B cell (primary cell): Measurements from ENCODE around the gene GTPBP3. TPM values are rescaled to one million over a fixed set of nuclear protein-coding genes. Genes with fewer than 3 reads are reported as not detected.
A peak's percentile ranks its signal among the peaks of the same experiment; 100 is the strongest.

Experiments used
- ATAC-seq: fragments of 200-7000 bp; cut with Tn5 transposase; one replicate; pipeline ENCODE4 v1.10.0; 2021; ENCODE audit warnings: low read depth, mild to moderate bottlenecking, moderate number of reproducible peaks, moderate library complexity
- CTCF ChIA-PET: fragments of 350-600 bp; sonication (Branson Sonifier 250); formaldehyde crosslinking; loops from one replicate; lab custom pipeline; 2021; ENCODE audit warnings: antibody characterized with exemption, inconsistent platforms; lab: Charles Lee
- POLR2A ChIA-PET: fragments of 350-600 bp; sonication (Branson Sonifier 250); formaldehyde crosslinking; loops from one replicate; lab custom pipeline; 2021; ENCODE audit warnings: antibody characterized with exemption; lab: Charles Lee
- DNase-seq: peaks from one replicate; pipeline ENCODE4 v3.0.0; 2013
- H2AFZ ChIP-seq: 2 replicates; pipeline ENCODE4 v1.6.1; 2012; ENCODE audit warnings: mild to moderate bottlenecking, low read depth, low read length; ENCODE audit not compliant: insufficient read depth, poor library complexity, severe bottlenecking
- H3K27ac ChIP-seq, 2 donors: 1 replicate in 1 of 2; 2 replicates in 1 of 2; pipeline ENCODE4 v1.5.1; 2012 to 2013; ENCODE audit warnings: low read length in 2 of 2, mild to moderate bottlenecking in 2 of 2, moderate library complexity in 1 of 2
- H3K27me3 ChIP-seq, 4 experiments: fragments of 200-600 bp in 1 of 4; sonication (generic) in 1 of 4; replicated peaks in 1 of 4; 1 replicate in 2 of 4; 2 replicates in 2 of 4; pipeline versions ENCODE4 v1.6.1 to v1.7.0; 2013 to 2016; ENCODE audit warnings: low read length in 3 of 4, mild to moderate bottlenecking in 2 of 4, mixed read lengths in 1 of 4, moderate library complexity in 1 of 4; ENCODE audit not compliant: insufficient read depth in 4 of 4, control insufficient read depth in 3 of 4; ENCODE audit errors: control extremely low read depth in 1 of 4
- H3K36me3 ChIP-seq, 2 experiments: replicated peaks in 1 of 2; 1 replicate in 1 of 2; 2 replicates in 1 of 2; pipeline versions ENCODE4 v1.6.1 to v1.7.1; 2013; ENCODE audit warnings: low read length in 1 of 2; ENCODE audit not compliant: insufficient read depth in 2 of 2, control insufficient read depth in 1 of 2; ENCODE audit errors: control extremely low read depth in 1 of 2, extremely low read depth in 1 of 2
- H3K4me1 ChIP-seq, 2 donors: fragments of 200-600 bp in 1 of 2; sonication (generic) in 1 of 2; 1 replicate in 1 of 2; 2 replicates in 1 of 2; pipeline versions ENCODE4 v1.5.1 to v1.6.1; 2013 to 2017; ENCODE audit warnings: low read length in 2 of 2; ENCODE audit not compliant: control insufficient read depth in 2 of 2, insufficient read depth in 2 of 2
- H3K4me2 ChIP-seq: replicated peaks from 2 replicates; pipeline ENCODE3; 2012; ENCODE audit warnings: mild to moderate bottlenecking, low read depth, low read length; ENCODE audit not compliant: poor library complexity, severe bottlenecking
- H3K4me3 ChIP-seq, 5 experiments: fragments of 200-600 bp in 1 of 5; sonication (generic) in 1 of 5; 1 replicate in 3 of 5; 2 replicates in 2 of 5; pipeline versions ENCODE4 v1.5.1 to v1.7.0; 2011 to 2016; ENCODE audit warnings: low read length in 4 of 5, mild to moderate bottlenecking in 4 of 5, low read depth in 2 of 5, control low read depth in 1 of 5, moderate library complexity in 1 of 5; ENCODE audit not compliant: insufficient read depth in 1 of 5; ENCODE audit errors: control extremely low read depth in 1 of 5, extremely low read depth in 1 of 5
- H3K79me2 ChIP-seq: fragments of 200-600 bp; sonication (generic); one replicate; pipeline ENCODE4 v1.6.0; 2016; ENCODE audit warnings: low read length; ENCODE audit not compliant: control insufficient read depth, insufficient read depth
- H3K9ac ChIP-seq: fragments of 200-600 bp; sonication (generic); 2 replicates; pipeline ENCODE4 v1.6.1; 2017; ENCODE audit warnings: mild to moderate bottlenecking, low read length, moderate library complexity
- H3K9me3 ChIP-seq, 3 donors: one replicate each; pipeline versions ENCODE4 v1.6.1 to v1.7.1; 2013; ENCODE audit warnings: low read length in 2 of 3; ENCODE audit not compliant: control insufficient read depth in 2 of 3, insufficient read depth in 1 of 3; ENCODE audit errors: control extremely low read depth in 1 of 3
- H4K20me1 ChIP-seq: 2 replicates; pipeline ENCODE4 v1.6.0; 2012; ENCODE audit warnings: mild to moderate bottlenecking, low read length; ENCODE audit not compliant: insufficient read depth, control insufficient read depth, poor library complexity, severe bottlenecking
- H3K27ac Mint-ChIP-seq: one replicate; pipeline ENCODE4 v1.8.0; 2021; ENCODE audit warnings: mixed read lengths
- H3K27me3 Mint-ChIP-seq: one replicate; pipeline ENCODE4 v1.8.0; 2021; ENCODE audit warnings: mixed read lengths
- H3K4me1 Mint-ChIP-seq: one replicate; pipeline ENCODE4 v1.8.0; 2021; ENCODE audit warnings: mixed read lengths
- H3K4me3 Mint-ChIP-seq: one replicate; pipeline ENCODE4 v1.8.0; 2021; ENCODE audit warnings: mixed read lengths
- H3K9me3 Mint-ChIP-seq: one replicate; pipeline ENCODE4 v1.8.0; 2022; ENCODE audit warnings: mixed read lengths; ENCODE audit not compliant: insufficient read depth
- CTCF ChIP-seq: fragments of 200-600 bp; IDR thresholded peaks from one replicate; pipeline ENCODE4 v1.8.0; 2022; ENCODE audit warnings: antibody characterized with exemption, mild to moderate bottlenecking
- EZH2 ChIP-seq: IDR thresholded peaks from 2 replicates; pipeline ENCODE4 v1.6.1; 2012; ENCODE audit warnings: borderline replicate concordance, low read depth, mild to moderate bottlenecking, moderate library complexity, low read length; ENCODE audit not compliant: insufficient read depth, poor library complexity, severe bottlenecking
- WGBS: methylation state at CpG from one replicate; pipeline ENCODE4 v1.1.5; 2013; ENCODE audit warnings: missing lambda C conversion rate; ENCODE audit not compliant: insufficient coverage; 5-methylcytosine and 5-hydroxymethylcytosine counted together
- intact Hi-C: fragments of 100-400 bp; cut with micrococcal nuclease; formaldehyde crosslinking; loops from one replicate; pipeline ENCODE4 v1.10.0; 2022
- polyA plus RNA-seq: library from polyadenylated mRNA; depleted of rRNA; stranded (reverse); fragments of >200 nt; gene quantifications from 2 replicates; pipeline ENCODE4 v1.2.3, GENCODE V29; 2012
- total RNA-seq, 2 donors: library from RNA; stranded (reverse); fragments of 120-200 nt in 1 of 2; gene quantifications; 1 replicate in 1 of 2; 2 replicates in 1 of 2; pipeline versions ENCODE4 v1.2.3 to v1.2.4, GENCODE V29; 2013 to 2022

The GTPBP3 gene
- total and polyA plus RNA-seq, 2 donors (not counting 1 experiment from before 2014, with no cell fraction given), result 41.6 to 44.9 TPM

- no peaks in the 10 kb centered on the region for H3K4me1 Mint-ChIP-seq
- Histone ChIP-seq H3K79me2 (no peaks in the 10 kb centered on the region), H3K9ac (no peak overlapping the region), H3K9me3 (no peaks in the 10 kb centered on the region), H3K27ac (no peak overlapping the region), H4K20me1 (peaks cover 25% of the 10 kb centered on the region), H3K4me1 (peaks cover 0 to 3% of the 10 kb centered on the region in 2 donors), H3K4me3 (no peak overlapping the region), H3K36me3 (peaks cover 0 to 12% of the 10 kb centered on the region in 2 experiments), H3K4me2 (no peak overlapping the region), H2AFZ (no peak overlapping the region), H3K27me3 (no peaks in the 10 kb centered on the region)
- intact Hi-C loops, result no loop called here
- no peaks in the 10 kb centered on the region for H3K9me3 Mint-ChIP-seq
- H3K27me3 Mint-ChIP-seq, result no peaks in the 10 kb centered on the region
- 89% methylated on average over 19 of the region's 19 CpGs for WGBS
- CTCF ChIA-PET, result interaction anchor here (1.0 to 1.5 kb wide), 2 partner anchors 9 to 24 kb away, joined by 3 read pairs; no protein-coding TSS in a partner anchor
- H3K4me3 Mint-ChIP-seq, result no peak overlapping the region
- ATAC-seq (no peak), DNase-seq (no peak)
- POLR2A ChIA-PET, result no interaction called here
- H3K27ac Mint-ChIP-seq, result no peak overlapping the region
- no peak for TF ChIP-seq EZH2
- TF ChIP-seq CTCF, result no peak
Measured at GRCh38 chr19:17321655-17322489, 15.5 kb upstream of the GTPBP3 start.

GRCh38 chr19:17322854-17323253 lies 14.5 kb upstream of the GTPBP3 start:
- no peak for TF ChIP-seq CTCF
- no peak for TF ChIP-seq EZH2
- H4K20me1 ChIP-seq, result peaks cover 25% of the 10 kb centered on the region
- Mint-ChIP-seq H3K27me3 (no peaks in the 10 kb centered on the region), H3K9me3 (no peaks in the 10 kb centered on the region), H3K4me3 (no peak overlapping the region), H3K27ac (no peak overlapping the region), H3K4me1 (peaks cover 1% of the 10 kb centered on the region)
- no peak for ATAC-seq
- peaks cover 0 to 3% of the 10 kb centered on the region in 2 donors for H3K4me1 ChIP-seq
- no peak overlapping the region for H3K4me3 ChIP-seq
- ChIA-PET CTCF (no interaction called here), POLR2A (no interaction called here)
- no peak overlapping the region for H2AFZ ChIP-seq
- 93% methylated on average over 6 of the region's 10 CpGs for WGBS
- peak overlapping the region; percentile 61 for H3K4me2 ChIP-seq
- intact Hi-C loops, result no loop called here
- DNase-seq, result no peak
- no peak overlapping the region for H3K9ac ChIP-seq
- no peaks in the 10 kb centered on the region for H3K27me3 ChIP-seq
- peaks cover 0 to 12% of the 10 kb centered on the region in 2 experiments for H3K36me3 ChIP-seq
- H3K9me3 ChIP-seq, result no peaks in the 10 kb centered on the region
- no peaks in the 10 kb centered on the region for H3K79me2 ChIP-seq
- H3K27ac ChIP-seq, result no peak overlapping the region
